Measurements from ENCODE around the gene FKBP14. TPM values are rescaled to one million over a fixed set of nuclear protein-coding genes. Genes with fewer than 3 reads are reported as not detected.
"Not testable (repeated sequence)": the region's sequence is repeated elsewhere in the genome, so short reads cannot be mapped to it uniquely, and the experiment has no call there.

Gene FKBP14
- polyA plus RNA-seq, 1 experiment, result 14.9 TPM

GRCh38 chr7:29969738-29970137, 56.8 kb downstream of the FKBP14 start:
- ChIA-PET CTCF (interaction anchor here (0.7 to 1.2 kb wide), 2 partner anchors 92 to 94 kb away, joined by 3 read pairs; no protein-coding TSS in a partner anchor), POLR2A (no interaction called here)
- Histone ChIP-seq H3K36me3 (ENCODE audit: control insufficient read depth, insufficient read depth, low read length) (peaks cover 7% of the 10 kb centered on the region), H3K27me3 (ENCODE audit: control insufficient read depth, insufficient read depth, low read length) (no peaks in the 10 kb centered on the region), H3K4me3 (ENCODE audit: low read depth, low read length) (no peak overlapping the region)
- DNase-seq (ENCODE audit: low read depth), result no peak
- TF ChIP-seq CTCF (IDR thresholded peaks at IDR 0.05; ENCODE audit: insufficient read depth, low read depth, low read length), result no peak

- ChIA-PET POLR2A (no interaction called here), CTCF (interaction anchor here (0.6 to 1.2 kb wide), 5 partner anchors 12 to 94 kb away, joined by 3 read pairs; no protein-coding TSS in a partner anchor)
- no peak for TF ChIP-seq CTCF (IDR thresholded peaks at IDR 0.05; ENCODE audit: insufficient read depth, low read depth, low read length)
- Histone ChIP-seq H3K27me3 (ENCODE audit: control insufficient read depth, insufficient read depth, low read length) (no peaks in the 10 kb centered on the region), H3K36me3 (ENCODE audit: control insufficient read depth, insufficient read depth, low read length) (peaks cover 7% of the 10 kb centered on the region), H3K4me3 (ENCODE audit: low read depth, low read length) (no peak overlapping the region)
- DNase-seq (ENCODE audit: low read depth), result no peak
Observed at GRCh38 chr7:29968683-29969395, 57.7 kb downstream of the FKBP14 start.

GRCh38 chr7:29965030-29965429, 61.5 kb downstream of the FKBP14 start:
- H3K4me3 ChIP-seq (ENCODE audit: low read depth, low read length), result no peak overlapping the region
- no peak for DNase-seq (ENCODE audit: low read depth)
- ChIA-PET POLR2A (no interaction called here), CTCF (no interaction called here)
- TF ChIP-seq CTCF (IDR thresholded peaks at IDR 0.05; ENCODE audit: insufficient read depth, low read depth, low read length), result no peak
- no peaks in the 10 kb centered on the region for H3K27me3 ChIP-seq (ENCODE audit: control insufficient read depth, insufficient read depth, low read length)
- peaks cover 7% of the 10 kb centered on the region for H3K36me3 ChIP-seq (ENCODE audit: control insufficient read depth, insufficient read depth, low read length)

- no peaks in the 10 kb centered on the region for H3K27me3 ChIP-seq (ENCODE audit: control insufficient read depth, insufficient read depth, low read length)
- H3K4me3 ChIP-seq (ENCODE audit: low read depth, low read length), result no peak overlapping the region
- H3K36me3 ChIP-seq (ENCODE audit: control insufficient read depth, insufficient read depth, low read length), result peaks cover 10% of the 10 kb centered on the region
- CTCF ChIA-PET, result no interaction called here
- no peak for TF ChIP-seq CTCF (IDR thresholded peaks at IDR 0.05; ENCODE audit: insufficient read depth, low read depth, low read length)
- POLR2A ChIA-PET, result no interaction called here
- no peak for DNase-seq (ENCODE audit: low read depth)
Observed at GRCh38 chr7:29962035-29962434, 64.5 kb downstream of the FKBP14 start.

GRCh38 chr7:29961611-29962010, 64.9 kb downstream of the FKBP14 start:
- CTCF ChIA-PET; H3K4me3 ChIP-seq (ENCODE audit: low read depth, low read length); POLR2A ChIA-PET; DNase-seq (ENCODE audit: low read depth); H3K27me3 ChIP-seq (ENCODE audit: control insufficient read depth, insufficient read depth, low read length); H3K36me3 ChIP-seq (ENCODE audit: control insufficient read depth, insufficient read depth, low read length): not testable (repeated sequence)

Other genes with a start within 250 kb of the FKBP14 start
- gene WIPF3, start 220.2 kb downstream of the FKBP14 start, polyA plus RNA-seq (2011; rRNA removed), result not detected in 2 replicates
- gene SCRN1, start 36.9 kb downstream of the FKBP14 start, polyA plus RNA-seq (2011; rRNA removed), result 81.4 and 107 TPM in 2 replicates
- 4.2 and 6.8 TPM in 2 replicates for gene PLEKHA8, start 1.7 kb upstream of the FKBP14 start, polyA plus RNA-seq (2011; rRNA removed)
- gene MTURN, start 108.3 kb upstream of the FKBP14 start, polyA plus RNA-seq (2011; rRNA removed), result 7.0 and 9.2 TPM in 2 replicates